AML-193 (cell line): ENCODE results near the gene PNMA8A.
"Not testable (repeated sequence)": the region's sequence is repeated elsewhere in the genome, so short reads cannot be mapped to it uniquely, and the experiment has no call there.

Experiments used
- DNase-seq, 2 experiments: peaks; one replicate each; lab custom pipeline; 2025; lab: John Stamatoyannopoulos, UW

Gene PNMA8A, protein sequence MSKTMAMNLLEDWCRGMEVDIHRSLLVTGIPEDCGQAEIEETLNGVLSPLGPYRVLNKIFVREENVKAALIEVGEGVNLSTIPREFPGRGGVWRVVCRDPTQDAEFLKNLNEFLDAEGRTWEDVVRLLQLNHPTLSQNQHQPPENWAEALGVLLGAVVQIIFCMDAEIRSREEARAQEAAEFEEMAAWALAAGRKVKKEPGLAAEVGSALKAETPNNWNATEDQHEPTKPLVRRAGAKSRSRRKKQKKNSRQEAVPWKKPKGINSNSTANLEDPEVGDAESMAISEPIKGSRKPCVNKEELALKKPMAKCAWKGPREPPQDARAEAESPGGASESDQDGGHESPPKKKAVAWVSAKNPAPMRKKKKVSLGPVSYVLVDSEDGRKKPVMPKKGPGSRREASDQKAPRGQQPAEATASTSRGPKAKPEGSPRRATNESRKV

DNA sequence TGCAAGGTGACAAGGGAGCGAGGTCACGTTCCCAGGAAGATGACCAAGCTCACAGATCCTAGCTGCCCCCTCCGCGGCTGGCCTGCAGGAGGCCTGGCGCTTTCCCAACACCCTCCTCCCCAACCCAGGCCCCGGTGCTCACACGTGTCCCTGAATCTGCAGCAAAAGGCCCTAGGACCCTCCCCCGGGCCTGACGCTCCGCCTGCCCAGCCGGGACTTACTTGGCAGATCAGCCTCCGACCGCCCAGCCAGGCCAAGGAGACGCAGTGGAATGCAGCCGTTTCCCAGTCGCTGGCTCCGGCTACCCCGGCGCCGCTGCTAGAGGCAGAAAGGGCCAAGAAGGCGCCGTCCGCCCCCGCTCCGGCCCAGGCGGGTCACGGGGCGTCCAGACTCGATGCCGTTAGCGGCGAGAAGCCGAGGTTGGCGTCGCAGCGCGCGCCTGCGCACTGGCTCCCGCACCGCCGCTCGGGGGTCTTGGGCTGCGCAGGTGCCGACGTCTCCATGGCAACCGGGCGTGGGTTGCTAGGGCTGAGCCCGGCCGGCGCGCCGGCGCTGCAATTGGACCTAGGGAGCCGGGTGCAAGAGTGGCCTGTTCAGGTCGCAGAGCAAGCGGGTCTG lies at the start of gene PNMA8A:
PNMA8A (minus strand) TSS at position 448 of the 618 bp plus-strand sequence. CDS start 528 bp downstream, outside the sequence.
- no peak for DNase-seq

DNA sequence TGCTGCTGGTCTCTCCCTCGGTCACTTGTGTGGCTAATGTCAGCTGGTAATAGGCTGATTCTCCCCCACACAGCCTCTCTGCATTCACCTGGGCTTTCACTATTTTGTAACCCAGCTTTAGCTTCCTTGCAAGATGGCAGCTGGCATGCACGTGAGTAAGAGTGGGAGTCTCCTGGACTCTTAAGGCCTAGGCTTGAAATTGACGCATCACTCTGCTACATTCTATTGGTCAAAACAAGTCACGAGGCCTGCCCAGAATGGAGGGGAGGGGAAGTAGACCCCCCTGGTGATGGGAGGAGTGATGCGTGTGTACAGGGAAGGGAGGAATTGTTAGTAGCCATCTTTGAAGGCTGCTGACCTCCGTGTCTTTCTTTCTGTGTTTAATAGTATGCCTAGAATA lies 49.3 kb upstream of the PNMA8A start:
- no peak for DNase-seq

DNA sequence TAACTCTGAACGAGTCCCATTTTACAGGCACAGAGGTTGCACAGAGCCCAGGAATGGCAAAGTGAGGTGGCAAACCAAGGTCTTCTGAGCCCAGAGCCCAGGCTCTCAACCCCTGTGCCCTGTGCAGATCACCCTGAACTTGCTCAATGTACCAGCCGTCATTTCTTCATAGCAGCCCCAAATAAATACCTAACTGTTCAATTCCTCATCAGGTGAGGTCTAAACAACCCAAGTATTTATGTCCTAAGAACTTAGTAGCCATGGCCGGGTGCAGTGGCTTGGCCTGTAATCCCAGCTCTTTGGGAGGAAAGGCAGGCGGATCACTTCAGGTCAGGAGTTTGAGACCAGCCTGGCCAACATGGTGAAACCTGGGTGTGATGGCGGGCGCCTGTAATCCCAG lies 46.1 kb upstream of the PNMA8A start:
- no peak for DNase-seq

DNA sequence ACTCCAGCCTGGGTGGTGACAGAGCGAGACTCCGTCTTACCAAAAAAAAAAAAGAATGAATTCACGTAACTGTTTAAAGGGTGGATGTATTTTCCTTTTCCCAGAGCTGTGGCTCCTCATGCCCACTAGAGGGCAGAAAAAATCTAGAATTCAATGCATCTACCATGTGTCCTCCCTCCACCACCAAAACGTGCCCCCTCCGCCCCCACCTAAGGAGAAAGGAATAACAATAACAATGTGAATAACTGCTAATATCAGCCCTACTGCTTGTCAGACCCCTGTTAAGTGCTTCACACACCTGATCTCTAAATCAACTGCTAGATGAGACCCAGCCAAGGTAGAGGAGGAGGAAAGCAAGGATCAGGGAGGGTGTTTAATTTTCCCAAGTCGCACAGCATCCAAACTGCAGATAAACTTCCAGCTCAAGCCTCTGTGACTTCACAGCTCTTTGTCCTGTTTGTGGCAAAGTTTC lies 44.6 kb upstream of the PNMA8A start:
- peak; percentile 41 to 52 for DNase-seq

DNA sequence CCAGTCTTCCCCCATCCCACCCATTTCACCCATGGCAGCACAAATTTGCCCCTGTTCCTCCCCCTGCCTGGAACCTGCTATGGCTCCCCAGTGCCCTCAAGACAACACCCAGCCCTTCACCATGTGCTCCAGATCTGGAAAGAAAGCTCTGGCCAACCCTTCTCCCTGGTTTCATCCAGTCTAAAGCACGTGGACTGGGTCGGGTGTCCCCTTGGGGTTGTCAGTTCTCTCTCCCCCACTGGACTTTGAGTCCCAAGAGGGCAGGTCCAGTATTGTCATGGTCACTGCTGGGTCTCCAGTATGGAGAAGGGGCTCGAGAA lies 43.9 kb upstream of the PNMA8A start:
- DNase-seq, result no peak

DNA sequence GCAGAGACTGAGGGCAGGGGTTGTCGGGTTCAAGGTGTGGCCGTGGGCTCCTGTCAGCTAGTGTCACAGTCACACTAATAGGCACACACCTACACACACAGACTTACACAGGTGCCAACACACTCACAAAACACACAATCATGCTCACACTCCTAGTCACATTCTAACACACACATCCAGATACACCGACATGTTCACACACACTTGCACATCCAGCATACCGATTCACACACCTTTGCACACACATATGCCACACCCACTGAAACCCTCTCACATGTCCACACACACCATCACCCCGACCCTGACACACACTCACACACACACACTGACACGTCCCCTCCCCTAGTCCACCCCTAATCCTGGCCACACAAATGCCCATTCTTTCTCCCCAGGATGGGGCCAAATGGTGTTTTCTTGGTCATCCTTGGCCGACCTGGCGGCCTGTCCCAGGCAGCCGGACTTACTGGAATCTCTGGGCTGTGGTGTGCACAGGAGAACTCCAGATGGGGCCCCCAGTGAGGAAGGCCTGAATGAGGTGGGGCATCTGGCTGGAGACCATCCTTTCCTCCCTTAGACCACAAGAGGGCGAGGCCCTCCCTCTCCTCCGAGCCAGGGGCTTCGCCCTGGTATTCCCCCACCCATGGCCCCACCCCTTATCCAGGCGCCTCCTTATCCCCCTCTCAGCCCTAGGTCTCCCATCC lies 43.4 kb upstream of the PNMA8A start:
- DNase-seq, result no peak

DNA sequence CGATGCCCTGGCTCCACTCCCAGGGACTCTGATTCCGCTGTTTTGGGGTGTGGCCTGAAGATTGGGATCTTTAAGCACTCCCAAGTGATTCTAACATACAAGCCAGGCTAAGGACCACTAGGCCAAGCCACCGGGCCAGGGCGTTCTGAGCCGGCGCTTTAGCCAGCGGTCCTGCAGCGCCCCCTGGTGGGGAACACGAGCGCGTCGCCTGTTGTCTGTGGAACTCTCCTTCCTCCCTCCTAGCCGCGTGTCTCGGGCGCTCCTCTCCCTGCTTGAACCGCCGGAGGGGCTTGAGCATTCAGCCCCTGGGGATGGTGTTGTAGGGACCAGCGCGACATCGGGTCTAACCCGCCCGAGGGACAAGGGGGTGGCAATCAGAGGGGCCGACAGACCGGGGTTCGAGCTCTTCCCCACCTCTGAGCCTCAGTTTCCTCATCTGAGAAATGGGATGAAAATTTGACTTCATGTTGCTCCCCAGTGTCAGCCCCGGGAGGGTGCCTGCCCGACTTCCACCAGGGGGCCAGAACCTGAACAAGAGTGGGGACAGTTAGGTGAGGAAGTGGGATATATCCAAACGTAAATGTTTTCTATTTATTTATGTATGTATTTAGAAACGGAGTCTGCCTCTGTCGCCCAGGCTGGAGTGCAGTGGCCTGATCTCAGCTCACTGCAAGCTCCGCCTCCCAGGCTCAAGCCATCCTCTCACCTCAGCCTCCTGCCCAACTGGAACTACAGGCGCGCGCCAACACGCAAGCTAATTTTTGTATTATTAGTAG lies 42.3 kb upstream of the PNMA8A start:
- peak; percentile 52 to 53 for DNase-seq

DNA sequence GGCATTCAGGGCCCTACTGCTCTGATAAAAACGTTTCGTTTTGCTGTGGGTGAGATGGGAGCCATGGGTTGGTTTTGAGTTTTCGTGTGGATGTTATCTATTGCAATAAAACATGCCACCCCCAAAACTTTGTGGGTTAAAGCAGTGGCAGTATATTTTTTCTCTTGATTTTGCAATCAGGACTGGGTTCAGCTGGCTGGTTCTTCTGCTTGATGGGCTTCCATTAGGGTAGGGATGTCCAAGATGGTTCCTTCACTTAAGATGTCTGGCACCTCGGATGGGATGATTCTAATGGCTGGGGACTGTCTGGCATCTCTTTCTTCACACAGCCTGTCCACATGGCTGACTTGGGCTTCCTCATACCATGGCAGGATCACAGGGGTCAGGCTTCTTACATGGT lies 39.9 kb upstream of the PNMA8A start:
- DNase-seq, result no peak

DNA sequence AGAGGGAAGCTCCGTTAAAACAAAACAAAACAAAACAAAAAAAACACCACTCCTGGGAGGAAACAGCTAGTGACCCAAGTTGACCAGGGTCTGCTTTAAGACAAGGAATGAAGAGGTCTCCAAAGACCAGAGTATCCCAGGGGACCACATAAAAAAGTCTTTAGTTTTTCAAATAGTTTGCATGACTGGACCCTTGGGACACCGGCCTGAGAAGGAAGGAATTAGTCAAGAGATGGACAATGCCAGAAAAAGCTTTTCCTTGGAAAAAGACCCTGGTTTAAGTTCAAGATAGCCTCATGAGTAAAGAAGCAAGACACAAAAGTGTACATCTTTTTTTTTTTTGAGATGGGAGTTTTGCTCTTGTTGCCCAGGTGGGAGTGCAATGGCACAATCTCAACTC lies 36.8 kb upstream of the PNMA8A start:
- DNase-seq, result no peak

DNA sequence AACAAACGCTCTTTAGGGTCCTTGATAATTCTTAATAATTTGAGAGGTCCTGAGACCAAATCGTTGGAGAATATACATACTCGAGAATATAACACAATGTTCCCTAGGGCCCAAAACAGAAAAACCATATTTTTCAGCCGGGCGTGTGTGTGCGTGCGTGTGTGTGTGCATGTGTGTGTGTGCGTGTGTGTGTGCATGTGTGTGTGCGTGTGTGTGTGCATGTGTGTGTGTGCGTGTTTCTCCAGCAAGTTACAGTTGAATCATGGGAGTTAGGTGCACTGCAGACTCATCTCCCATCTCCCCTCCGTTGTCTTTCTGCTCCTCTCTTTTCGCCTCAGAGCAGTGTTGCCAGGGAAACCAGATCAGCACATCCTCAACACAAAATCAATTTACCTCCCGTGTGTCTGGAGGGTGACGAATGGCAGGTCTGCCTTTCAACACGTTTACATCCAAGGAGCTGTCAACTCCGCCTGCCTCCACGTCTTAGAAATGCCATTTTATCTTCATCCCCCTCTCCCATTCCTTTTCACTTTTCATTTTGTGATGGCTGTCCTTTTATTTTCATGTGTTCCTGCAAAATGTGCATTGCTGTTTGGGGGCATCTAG lies 32.6 kb upstream of the PNMA8A start:
- no peak for DNase-seq

DNA sequence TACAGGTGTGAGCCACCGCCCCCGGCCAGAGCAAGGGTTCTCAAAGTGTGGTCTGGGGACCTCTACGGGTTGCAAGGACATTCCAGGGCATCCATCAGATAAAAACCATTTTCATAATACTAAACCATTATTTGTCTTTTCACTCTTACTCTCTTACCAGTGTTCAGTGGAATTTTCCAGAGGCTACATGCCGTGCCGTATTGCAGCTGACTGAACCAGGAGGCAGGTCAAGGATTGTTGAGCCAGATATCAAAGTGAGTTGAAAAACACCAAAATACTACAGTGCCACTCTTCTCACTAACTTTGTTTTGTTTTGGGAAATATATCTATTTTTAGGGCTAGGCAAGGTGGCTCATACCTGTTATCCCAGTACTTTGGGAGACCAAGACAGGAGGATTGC lies 31.5 kb upstream of the PNMA8A start:
- DNase-seq, result no peak

DNA sequence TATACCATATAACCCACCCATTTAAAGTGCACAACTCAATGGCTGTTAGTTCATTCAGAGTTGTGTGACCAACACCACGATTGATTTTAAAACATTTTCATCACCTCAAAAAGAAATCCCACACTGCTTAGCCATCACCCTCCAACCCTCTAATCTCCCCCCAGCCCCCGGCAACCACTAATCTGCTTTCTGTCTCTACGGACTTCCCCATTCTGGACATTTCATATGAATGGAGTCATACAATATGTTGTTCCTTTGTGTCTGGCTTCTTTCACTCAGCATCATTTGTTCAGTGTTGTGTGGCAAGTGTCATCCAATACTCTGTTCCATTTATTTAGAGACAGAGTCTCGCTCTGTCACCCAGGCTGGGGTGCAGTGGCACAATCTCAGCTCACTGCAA lies 28.3 kb upstream of the PNMA8A start:
- DNase-seq, result no peak

DNA sequence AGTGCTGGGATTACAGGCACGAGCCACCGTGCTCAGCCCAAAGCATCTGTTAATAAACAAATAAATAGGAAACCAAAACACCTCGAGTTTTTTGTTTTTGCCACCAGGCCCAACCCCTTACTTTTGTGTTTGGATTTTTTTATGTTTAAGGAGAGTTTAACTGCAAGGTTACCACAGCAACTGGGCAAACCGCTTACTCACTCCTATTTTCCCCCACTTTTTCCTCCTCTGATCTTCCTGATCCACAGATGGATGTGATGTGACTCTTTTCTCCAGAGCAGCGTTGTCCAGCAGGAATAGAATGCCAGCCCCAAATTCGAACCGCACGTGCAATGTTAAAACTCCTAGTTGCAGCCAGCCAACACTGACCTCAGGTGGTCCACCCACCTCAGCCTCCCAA lies 26.4 kb upstream of the PNMA8A start:
- DNase-seq, result no peak

DNA sequence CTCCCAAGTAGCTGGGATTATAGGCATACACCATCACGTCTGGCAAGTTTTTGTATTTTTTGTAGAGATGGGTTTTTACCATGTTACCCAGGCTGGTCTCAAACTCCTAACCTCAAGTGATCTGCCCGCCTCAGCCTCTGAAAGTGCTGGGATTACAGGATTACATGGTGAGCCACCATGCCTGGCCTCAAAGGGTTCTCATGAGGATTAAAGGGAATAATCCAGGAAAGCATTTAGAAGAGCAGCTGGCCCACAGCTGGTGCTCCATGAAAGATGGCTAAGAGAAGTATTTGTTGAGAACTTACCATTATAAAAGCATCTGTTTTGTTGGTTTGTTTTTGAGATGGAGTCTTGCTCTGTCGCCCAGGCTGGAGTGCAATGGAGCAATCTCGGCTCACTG lies 25.5 kb upstream of the PNMA8A start:
- DNase-seq, result not testable (repeated sequence)

DNA sequence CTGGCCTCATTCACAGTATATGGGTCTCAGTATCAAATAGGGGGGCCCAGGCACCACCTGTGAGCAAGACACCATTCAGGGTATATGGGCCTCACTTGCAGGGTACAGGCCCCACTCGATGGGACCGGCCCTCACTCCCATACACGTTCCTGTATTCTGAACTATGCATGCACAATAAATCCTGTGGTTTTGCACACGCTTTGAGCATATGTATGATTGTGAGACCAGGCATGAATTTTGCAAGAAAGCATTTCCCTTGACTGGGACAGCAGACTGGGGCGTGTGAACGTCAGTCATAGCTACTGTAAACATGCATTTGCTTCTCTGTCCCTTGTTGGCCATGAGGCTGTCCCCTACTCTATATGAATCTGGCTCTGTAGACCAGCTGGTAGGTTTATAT lies 24.9 kb upstream of the PNMA8A start:
- DNase-seq, result no peak

DNA sequence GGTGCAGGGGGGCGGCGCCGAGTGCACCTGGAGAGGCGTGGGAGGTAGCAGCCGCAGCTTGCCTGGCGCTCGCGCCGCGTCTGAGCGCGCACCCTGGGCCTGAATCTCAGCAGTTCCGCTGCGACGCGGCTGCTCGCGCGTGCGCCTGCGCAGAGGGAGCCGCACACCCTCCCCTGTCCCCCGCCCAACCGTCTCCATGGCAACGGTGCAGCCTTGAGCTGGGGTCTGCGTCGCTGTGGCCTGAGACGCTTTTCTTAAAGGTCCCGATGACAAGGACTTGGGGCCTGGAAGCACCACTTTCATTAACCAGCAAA lies 24.4 kb upstream of the PNMA8A start, which contains the start of gene PNMA8B:
PNMA8B (minus strand) TSS at position 82 of the 314 bp plus-strand sequence. CDS start 402 bp downstream, outside the sequence.
- DNase-seq, result no peak

DNA sequence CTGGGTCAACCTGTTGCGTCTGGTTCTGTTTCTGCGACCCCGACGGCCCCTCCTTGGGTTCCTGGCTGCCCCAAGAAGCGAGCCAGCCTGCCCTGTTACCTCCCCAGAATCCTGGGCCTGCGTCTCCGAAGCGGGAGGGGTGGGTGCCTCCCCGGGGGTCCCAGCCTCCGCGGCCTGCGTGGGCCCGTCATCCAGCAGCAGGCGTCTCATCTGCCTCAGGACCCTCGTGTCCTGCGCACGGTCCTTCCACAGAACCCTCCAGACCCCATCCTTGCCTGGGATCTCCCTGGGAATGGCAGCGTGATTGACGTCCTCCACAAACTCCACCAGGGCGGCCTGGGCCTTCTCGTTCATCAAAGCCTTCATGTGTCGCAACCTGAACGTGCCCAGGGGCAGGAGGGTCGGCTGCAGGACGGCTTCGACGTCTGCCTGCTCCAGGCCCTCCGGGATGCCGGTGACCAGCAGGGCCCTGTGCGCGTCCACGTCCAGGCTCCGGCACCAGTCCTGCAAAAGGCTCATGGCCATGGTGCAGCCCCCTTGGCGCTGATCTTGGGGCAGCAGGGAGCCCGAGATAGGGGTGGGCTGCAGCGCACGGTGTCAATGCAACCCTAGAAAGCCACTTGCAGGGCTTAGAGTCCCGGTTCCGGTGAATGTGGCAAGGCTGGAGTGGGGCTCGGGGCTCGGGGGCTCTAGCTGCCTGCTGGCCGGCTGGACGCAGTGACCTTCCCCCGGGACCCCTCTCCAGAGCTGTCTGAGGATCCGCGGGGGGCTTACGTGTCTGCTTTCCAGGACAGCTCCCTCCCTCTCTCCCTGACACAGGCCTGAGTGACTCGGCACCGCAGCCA lies 23.8 kb upstream of the PNMA8A start:
- DNase-seq, result no peak

DNA sequence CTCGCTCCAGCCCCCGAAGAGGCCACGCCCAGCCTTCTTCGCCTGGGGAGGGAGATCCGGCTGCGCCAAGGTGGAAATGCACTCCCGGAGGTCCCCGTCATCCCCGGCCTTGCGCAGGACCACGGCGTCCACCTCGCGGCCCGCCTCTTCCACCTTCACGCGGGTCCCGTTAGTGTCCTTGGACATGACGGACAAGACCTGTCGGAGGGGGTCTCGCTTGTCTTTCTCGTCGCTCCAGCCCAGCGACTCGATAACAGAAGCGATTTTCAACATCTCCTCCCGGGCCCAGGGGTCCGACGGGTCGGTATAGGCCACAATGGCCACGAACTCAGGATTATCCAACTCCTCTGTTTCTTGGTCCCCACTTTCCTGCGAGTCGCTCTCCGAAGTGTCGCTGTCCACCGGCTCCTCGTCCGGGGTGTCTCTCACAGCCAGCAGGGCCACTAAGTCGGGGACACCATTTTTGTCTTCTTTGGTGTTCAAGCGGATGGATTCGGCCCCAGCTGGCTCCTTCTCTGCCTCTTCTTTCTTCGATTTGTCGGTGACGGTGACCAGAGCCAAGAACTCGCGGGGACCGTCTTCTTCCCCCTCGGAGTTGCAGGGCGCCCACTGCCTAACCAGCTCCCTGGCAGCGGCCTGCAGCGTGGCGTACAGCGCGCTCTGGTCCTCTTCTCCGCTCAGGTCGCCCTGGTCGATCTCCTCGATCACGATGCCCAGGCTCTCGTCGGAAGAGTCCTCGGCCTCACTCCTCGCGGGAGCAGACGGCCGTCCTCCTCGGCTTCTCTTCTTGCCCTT lies 23.0 kb upstream of the PNMA8A start:
- DNase-seq, result no peak

DNA sequence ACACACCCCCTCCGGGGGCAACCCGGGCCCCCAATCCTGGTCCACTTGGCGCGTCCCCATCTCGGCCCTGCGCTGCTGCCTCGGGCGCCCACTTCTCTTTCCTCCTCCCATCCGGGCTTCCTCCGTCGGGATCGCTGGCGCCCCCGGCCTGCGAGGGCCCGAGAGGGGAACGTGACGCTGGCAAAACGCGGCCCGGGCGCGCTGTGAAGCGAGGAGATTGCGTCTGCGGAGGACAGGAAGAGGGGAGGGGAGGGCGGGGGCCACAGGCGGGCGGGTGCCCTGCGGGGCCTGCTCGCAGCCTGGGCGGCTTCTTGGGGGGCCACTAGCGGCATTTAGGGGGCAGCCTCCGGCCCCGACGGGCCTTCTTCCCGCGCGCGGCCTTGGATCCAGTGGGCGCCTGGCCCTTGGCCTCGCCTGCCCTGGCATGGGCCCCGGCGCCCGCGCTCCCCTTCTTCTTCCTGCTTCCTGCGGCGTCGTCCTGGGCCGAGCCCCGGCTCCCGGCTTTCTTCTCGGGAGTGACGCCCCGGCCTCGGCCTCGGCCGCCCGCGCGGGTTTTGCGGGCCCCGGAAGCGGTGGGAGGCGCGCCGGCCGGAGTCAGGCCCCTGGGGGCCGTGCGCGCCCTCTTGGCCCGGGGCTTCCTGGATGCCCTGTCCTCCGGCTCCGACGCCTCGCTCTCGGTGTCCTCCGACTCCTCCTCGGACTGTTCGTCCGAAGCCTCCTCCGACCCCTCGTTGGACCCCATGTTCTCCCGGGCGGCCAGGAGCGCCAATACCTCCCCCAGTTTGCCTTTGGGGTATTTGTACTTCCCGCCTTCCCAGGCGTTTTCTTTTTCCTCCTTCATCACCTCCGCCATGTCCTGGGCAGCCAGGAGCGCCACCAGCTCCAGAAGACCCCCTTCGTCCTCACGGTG lies 22.1 kb upstream of the PNMA8A start:
- DNase-seq, result no peak
